ENCODE measurements around the gene C1orf116.

The C1orf116 gene

DNA sequence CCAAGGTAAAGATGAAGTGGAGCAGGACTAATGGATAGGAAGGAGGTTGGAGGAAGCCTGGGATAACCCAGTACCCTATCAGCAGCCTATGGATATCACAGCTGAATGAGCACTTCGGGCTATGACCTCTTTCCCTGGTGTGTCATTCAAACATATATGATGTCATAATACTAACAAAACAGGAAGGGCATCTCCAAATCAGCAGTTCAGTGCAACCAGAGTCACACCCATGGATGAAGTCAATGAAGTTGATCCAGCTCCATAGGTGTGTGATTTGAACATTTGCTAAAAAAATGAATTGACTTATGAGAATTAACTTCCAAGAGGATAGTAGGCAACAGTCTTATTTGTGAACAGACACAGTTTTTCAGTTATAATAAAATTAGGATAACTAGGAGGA, 1.7 kb upstream of the C1orf116 start:
- DNase-seq = no peak

DNA sequence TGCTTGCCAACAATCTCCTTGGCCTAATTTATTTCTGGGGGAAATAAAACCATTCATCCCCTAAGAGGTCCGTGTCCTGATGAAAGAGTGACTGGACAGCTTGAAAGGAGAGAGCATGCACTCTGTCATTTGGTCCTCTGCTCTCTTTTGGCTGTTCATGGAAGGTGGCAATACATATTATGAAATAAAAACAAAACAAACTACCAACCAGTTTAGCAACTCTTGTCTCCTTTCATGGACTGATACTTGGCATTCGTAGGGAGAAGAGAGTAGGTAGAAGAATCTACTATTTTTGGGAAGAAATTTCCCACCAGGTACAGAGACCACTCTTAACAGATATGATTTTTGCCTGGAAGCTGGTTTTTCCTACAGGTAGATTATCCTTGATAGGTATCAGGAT, 746 bp upstream of the C1orf116 start:
- DNase-seq = no peak

DNA sequence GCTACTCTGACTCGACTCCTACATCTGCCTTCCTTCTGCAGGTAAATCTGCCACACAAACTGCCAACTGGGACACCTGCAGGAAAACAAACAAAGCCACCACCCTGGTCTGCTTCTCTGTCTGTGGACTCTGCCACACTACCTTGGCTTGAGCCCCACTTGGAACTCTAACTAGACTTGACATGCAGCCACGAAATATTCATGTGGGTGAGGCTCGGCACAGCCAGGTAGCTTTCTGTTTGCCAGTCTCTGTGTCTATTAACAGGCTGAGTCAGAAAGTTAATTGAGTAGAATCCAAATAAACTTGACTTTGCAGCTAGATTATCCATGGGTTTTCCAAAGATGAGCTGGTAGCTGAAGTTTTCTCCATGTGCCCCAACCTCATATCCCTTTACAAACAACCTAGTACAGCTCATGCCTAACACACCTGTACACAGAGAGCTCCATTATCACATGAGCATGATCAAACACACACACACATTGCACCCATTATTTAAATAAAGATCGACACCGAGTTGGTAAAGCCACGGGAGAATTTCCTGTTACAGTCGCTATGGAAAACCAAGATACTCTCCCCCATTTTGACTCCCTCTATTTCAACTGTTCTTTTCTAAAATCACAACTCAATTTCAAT, 808 bp downstream of the C1orf116 start:
- DNase-seq = peak; percentile 34

DNA sequence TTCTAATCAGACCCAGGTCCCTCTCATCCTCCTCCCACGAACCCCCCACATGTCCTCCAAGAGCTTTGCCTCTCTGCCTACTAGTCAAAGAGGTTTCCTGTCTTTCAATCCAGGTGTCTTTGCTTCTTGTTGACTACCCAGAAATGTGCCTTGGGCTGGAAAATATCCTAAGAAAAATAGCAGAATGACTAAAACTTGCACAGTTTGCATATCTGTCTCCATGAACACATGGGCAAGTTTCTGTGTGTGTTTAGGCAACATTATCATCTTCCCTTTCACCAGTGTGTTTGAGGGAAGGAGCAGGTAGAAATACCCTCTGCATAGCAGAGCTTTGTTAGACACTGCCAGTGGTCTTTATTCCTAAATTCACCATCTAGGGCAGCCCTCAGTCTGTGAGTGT, 1.5 kb downstream of the C1orf116 start:
- DNase-seq = no peak

DNA sequence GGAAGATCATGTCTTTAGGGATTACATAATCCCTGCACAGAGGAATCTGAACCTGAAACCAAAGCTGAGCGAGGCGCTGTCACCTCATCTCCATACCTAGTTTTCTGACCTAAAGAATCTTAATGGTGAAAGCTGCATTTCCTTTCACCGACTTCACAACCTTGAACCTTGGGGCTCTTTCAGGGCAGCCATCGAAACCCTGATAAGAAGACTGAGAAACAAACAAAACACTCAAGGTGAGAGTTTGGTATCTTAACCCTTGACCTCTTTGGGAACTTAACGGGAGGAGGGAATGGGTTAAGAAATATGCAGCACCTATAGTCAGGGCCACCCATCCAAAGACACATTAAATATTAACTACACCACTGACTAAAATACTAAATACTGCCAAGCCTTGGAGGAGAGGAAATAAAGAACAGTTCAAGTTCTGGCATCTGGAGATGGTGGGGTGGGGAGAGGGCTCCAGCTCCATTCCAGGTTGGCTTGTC, 2.0 kb downstream of the C1orf116 start:
- DNase-seq = no peak

DNA sequence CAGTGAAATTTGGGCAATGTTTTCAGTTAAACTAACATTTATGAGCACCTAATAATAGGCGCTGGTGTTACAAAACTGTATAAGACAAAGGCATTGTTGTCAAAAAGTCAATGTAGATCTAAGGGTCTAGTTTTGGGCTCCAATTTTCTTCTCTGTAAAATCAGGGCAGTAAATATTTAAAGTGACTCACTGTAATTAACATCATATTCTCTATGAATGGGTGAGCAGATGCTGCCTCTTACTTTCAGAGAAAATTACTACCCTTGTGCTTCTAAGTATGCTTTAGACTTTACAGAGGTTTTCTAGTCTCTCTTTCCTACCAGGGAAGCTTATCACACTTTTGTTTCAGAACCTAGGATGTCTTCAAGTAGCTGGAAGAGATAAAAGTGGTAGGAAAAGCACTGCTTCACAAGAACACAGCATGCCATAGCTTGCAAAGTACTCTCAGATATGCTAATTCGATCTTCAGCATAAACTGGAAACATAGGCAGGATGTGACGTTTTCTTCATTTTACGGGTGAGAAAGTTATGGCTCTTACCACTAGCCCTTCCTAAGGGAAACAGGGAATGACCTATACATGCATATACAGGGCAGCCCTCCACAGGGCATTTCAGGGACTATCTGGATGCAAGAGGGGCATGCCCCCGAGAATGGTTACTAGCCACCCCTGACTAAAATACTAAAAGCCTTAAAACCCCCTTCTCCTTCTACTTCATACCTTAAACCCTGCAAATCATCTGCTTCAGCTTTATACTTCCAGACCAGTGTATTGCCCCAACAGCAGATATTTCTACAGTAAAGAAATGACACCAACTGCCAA, 2.6 kb downstream of the C1orf116 start:
- peak; percentile 45 for DNase-seq

DNA sequence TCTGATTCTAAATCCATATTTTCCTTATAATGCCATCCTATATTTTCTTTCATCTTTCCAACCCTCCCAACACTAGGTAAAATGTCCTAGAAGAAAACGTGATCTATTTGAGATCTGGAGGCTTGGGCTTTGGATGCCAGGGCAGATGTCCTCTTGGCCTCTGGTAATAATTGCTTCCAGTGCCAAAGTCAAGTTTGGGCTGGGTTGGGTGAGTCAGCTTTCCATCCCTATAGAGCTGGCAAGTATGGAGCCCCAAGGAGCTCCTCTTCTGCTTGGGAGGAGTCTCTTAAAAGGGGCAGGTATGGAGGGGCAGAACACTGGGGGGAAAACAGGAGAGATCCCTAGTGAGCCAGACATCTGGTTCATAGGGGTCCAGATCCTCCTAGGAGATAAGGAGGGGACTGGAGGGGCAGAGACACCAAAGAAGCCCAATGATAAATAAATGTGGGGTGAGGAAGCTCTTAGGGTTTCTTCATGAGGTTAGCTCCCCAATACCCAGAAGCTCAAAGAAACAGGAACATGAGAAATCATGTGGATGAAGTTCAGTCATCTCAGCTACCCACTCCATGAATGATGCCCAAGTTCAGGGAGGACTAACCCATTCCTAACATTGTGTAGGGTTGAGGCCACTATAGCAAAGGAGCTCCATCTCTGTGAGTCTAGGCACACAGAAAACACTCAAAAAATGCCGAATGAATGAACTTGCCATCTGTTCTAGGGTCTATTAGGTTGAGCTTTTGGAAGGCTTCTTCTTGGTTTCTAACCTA, 3.5 kb downstream of the C1orf116 start:
- DNase-seq = no peak

DNA sequence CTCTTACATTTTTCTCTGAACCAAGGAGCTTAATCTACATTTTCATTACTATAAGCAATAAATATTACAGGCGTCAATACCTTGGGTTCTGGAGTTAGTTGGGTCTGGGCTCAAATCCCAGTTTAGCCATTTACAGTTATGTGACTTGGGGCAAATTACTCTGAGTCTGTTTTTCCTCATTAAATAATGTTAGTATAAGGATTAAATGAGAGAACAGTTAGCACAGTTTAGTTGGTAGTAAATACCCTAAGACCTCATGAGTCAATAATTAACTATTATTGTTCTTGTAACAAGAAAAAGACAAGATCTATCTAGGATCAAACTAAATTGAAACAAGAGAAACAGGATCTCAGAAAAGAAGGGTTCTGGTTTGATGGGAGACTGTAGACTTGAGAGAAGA, 4.6 kb downstream of the C1orf116 start:
- no peak for DNase-seq

DNA sequence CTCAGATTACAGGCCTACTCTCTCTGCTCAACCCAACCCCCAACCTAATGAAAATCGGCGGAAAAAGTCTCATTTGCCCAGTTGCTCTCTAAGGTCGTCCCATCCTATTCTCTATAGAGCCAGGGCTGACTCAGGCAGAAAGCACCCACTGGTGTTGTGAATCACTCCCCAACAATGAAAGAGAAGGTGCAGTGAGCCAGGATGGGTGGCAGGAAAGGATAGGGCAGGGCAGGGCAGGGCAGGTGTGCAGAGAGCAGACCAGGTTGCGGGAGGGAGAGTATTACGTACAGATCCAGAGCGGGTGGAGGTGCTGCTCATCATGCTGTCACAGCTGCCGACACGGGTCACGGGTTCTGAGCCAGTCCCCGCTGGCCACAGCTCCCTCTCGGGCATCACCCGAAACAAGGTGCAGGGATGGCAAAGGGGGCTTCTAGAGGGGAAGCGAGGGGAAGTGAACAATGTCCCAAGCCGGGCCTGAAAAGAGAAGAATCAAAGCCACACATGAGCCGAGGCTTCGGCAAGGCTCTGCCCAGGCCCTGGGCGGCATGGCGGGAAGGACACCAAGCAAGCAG, 5.3 kb downstream of the C1orf116 start:
- no peak for DNase-seq

DNA sequence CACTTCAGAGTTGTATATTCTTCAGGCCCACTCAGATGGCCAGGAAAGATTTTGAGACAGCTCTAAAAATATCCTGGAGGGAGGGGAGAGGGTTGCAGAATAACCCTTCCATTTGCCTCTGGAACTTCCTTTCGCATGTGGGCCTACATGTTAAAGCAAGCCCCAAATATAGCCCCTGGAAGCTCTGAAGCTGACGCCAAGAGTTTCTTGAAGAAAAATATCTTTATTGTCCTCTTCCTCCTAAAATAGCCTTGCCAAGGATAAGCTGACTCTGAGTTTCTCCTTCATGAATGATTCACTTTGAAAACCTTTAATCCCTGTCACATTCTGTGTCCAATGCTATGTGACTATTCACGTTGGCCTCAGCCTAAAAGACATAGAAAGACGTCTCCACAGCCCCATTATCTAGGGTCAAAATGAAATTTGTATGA, 6.4 kb downstream of the C1orf116 start:
- no peak for DNase-seq

DNA sequence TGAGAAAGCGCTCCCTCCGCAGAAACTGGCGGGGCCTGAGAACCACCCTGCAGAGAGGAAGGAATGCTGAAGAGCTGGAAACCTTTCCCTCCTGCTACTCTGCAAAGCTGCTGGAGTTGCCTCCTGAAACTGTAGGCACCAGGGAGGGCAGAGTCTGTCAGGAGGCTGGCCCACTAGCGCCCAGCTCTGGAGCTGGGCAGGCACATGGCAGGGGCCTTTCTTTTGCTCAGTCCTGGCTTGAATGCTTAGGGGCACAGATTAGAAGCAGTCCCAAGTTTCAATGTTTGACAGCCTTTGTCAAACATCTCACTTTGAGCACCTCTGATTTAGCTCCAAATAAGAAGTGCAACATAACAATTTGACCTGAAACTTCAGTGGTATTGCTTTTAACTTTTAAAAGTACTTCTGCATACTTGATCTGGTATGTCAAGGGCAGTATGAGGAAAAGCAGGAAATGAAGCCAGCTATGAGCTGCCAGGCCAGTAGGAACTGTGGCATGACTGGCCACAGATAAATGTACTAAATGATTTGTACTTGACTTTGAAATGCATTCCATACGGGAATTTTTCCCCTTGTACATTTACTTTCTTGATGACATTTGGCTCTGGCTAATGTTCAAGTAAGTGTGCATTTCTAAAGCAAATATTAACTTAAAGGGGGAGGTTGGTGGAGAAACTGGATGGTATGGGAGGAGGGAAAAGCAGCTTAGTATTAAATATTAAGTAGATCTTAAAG, 7.2 kb downstream of the C1orf116 start:
- DNase-seq = no peak

DNA sequence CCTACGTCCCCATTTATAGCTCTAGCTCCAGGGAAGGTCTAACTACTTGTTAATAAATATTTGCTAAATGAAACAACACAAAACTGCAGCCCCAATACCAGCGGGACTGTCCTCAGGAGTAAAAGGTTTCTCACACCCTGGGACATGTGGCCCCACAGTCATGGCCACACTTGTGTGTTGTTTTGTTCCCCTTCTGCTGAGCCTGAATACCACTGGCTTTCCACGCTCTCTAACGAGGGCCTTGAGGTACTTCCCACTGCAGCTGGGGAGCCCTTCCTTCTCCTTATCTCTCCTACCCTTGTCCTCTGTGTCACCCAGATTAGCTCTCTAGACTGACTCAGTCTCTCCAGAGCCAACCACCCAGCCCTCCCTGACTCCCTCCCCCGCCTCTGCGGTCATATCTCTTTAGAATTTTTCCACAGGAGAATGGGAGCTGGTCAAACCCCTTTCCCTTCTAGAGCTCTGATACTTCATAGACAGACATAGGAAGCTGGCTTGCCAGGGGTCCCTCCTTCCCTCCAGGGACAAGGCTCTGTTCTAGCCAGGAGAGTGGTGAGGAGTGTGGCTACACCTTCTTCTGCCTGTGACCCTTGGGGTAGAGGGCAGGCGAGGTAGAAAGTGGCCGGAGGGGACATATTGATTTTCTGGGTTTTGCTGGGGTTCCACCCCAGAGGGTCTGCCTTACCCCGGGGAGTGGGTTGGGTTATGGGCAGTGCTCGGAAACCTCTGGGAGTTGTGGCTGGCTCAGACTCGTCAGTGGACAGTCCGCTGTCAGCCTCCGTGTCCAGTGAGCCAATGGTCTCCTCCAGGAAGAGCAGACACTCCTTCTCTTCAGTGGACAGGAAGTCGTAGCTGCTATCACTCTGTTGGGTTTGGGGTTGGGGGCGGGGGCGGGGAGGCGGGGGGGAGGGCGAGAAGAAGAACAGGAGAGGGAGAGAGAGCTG, 8.1 kb downstream of the C1orf116 start:
- no peak for DNase-seq

DNA sequence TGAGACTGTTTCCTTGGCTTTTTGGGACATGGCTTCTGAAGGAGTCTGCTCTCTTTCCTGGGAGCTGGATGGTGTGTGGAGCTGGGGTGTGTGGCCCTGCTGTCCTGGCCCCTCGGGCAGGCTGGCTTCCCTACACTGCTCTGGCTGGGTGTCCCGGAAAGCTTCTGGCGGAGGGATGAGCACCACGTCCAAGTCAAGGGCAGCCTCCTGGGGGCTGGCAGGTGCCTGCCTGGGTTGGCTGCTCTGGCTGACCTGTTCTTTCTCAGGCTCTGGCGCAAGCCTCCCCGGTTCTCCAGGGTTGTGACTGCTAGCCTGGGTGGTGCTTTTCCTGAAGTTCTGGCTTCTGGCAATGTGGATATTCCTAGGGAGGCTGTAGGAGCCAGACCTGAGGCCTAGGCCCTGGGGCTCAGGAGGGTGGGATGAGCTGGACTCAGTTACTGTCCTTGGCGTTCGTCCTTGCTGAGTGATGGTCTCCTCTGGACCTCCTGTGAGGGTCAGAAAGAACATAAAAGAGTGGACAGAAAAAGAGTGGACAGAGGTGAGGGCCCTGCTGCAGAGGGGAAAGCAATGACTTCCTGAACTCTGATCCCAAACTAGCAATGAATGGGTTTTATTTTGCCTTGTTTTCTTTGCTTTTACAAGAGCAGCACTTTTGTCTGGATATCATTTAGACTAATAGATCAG, 9.4 kb downstream of the C1orf116 start:
- DNase-seq = no peak

DNA sequence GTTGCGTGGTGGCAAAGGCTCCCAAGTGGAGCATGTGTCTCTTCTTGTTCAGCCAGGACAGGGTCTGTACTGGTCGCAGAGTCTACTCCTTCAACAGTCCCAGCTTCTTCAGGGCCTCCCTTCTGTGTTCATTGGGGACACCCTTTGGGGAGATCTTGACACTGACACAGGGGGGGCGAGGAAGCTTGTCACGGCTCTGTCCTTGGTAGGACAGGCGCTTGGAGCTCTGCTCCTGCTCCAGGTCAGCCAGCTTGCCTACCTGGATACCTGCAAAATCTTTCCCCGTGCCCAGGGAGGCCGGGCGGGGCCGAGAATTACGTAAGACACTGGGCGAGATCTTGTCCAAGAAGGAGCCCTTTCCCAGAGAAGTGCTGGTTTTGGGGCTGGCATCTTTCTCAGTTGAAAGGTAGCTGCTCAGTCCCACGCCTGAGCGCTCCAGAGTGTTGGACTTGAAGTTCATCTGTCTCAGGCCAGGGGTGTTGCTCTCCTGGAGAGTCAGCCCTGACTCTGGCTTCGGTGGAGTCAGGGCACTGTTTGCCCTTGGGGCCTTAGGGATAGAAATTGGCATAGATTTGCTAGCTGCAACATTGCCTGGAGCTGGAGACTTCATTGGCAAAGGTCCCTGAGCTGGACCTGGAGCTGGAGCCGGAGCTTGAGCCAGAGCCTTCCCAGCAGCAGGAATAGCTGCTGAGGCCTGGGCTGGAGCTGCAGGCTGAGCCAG, 10.5 kb downstream of the C1orf116 start:
- no peak for DNase-seq

DNA sequence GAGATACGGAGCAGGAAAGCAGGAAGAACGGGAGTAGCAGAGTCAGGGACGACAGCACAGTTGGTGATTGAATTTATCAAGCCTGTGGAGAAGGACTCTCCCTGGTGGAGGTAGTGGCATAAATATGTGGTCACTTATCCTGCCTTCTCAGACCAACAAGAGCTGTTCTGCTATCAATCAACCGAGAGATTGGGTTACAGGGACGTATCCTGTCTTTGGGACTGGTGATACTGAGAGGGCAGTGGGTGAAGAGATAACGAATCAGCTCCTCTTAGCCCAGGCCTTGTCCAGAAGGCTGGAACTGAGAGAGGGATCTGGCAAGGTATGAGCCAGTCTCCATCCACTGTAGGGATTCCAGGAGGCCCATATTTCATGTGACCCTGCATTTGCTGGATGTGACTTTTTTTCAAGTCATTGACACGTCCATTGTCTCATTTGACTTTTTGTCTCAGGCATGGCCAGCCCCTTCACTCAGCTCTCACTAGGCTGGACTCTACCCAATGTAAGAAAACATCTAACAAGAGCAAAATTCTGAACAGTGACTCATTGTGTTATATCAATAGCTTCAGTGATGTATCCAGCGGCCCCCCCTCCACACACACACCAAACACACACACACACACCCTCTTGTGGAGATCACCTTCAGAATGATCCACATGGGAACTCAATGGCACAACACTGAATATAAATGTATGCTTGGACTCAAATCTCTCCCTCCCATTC, 11.3 kb downstream of the C1orf116 start:
- DNase-seq = no peak

DNA sequence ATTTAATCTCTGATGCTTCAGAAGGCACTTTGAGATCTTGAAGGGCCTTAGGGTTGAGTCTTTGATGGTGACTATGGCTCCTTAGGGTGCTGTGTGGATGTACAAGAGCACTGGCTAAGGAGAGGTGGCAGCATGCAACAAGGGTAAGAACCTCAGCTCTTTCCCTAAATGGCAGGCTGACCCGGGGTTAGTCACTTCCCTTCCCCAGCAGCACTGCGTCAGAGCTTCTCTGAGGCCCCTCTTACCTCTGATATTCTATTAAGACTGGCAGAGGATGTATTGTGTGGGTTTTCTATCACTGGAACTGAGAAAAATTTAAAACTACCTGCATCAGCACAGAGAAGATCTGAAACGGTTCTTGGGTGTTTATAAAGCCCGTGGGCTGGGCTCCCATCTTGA, 11.8 kb downstream of the C1orf116 start:
- DNase-seq = no peak

DNA sequence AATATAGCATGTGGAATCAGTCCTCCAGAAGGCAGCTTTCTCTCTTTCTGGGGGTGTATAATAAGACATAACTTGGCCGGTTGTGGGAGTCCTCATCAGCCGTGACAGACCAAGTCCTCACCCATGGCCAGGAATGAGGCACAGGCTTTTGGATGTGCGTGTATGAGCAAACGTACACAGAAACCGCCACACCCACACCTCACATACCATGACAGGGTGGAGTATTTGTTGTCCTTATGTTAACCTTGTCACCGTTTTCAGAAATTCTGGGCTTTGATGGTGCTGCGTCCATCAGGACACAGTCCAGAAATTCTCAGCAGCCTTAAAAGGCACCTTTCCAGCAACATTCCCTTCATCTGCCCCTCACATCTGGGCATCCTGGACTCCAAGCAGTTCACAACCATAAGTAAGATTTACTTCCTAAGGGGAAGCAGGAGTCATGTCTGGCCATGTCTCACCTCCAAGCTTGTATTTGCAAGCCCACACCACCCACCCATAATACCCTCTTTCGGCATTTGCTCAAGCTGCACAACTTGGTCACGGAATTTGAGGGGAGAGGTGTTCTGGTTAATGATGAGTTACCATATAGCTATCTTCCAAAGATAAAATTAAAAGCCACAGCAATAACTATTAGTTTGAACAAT, 12.4 kb downstream of the C1orf116 start:
- DNase-seq = no peak

DNA sequence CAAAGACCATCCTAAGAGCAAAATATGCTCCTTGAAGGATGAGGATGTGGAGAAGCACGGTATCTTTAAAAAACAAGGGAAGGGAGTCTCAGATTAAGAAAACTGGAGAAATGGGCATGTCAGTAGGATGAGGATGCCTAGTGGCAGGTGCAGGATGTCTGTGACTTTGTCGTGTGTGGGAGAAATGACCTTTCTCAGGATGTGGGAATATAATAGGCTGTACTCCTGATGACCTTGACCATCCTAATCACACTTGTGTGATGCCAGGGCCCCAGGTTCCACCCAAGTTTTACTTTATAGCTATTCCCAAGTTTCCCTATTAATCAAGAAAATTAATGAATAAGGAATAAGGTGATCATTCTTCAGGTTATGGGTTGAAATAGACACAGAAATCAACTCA, 12.9 kb downstream of the C1orf116 start:
- DNase-seq = no peak

DNA sequence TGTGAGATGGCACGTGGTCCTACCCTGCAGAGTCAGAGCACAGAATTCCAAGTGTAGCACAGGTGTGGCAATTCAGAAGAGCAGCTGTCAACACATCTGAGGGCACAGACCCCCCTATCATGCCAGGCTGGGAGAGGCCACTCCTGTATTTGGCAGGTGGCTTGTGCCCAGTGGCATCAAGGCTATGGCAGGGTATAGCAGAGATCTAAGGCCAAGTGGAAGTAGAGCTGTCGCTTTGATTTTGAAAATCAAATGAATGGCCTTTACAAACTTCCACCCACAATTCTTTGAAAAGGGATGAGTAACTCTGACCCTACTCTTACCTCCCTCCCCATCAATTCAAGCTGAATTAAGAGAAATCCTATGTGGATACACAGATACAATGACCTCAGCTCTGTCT, 13.4 kb downstream of the C1orf116 start:
- no peak for DNase-seq

Data from NCI-H1105 treated with DMSO at 0.1 percent for 48 hours (cell line).